ENCODE measurements around the gene TFF2.

- TF ChIP-seq, protein P1, sequence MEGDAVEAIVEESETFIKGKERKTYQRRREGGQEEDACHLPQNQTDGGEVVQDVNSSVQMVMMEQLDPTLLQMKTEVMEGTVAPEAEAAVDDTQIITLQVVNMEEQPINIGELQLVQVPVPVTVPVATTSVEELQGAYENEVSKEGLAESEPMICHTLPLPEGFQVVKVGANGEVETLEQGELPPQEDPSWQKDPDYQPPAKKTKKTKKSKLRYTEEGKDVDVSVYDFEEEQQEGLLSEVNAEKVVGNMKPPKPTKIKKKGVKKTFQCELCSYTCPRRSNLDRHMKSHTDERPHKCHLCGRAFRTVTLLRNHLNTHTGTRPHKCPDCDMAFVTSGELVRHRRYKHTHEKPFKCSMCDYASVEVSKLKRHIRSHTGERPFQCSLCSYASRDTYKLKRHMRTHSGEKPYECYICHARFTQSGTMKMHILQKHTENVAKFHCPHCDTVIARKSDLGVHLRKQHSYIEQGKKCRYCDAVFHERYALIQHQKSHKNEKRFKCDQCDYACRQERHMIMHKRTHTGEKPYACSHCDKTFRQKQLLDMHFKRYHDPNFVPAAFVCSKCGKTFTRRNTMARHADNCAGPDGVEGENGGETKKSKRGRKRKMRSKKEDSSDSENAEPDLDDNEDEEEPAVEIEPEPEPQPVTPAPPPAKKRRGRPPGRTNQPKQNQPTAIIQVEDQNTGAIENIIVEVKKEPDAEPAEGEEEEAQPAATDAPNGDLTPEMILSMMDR (IDR thresholded peaks at IDR 0.05; ENCODE audit: low read depth, low read length) = no peak
- TF ChIP-seq EZH2phosphoT487 (IDR thresholded peaks at IDR 0.05; ENCODE audit: low read depth) = no peak
Measured at GRCh38 chr21:42386034-42386591, 35.3 kb upstream of the TFF2 start.
